GM21737 (cell line): ENCODE results near the gene C2CD4A.

Source experiments
- ATAC-seq: cut with Tn5 transposase; IDR thresholded peaks from one replicate; pipeline ENCODE4 v1.9.1; 2021; ENCODE audit warnings: mild to moderate bottlenecking, moderate library complexity; ENCODE audit not compliant: unreplicated experiment

Gene C2CD4A

GRCh38 chr15:62099094-62099601 is 32.4 kb downstream of the C2CD4A start:
- ATAC-seq = no peak

DNA sequence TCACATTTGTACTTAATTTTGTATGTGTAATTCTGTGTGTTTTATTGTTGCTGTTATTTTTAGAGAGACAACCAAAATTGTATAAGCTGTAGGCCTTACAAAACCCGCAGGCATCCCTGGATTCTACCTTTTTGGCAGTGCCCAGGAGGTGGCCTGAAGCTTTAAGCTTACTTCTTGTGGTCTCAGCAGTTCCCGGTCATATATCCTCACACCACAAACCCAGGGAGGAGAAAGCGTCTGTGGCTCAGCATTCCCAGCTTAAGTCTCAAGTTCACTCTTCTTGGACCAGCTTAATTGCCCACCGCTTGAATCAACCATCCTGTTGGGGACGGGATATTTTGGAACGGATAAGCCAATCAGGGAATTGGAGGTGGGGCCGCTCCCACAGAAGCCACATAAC is 36.7 kb downstream of the C2CD4A start:
- ATAC-seq = no peak

- no peak for ATAC-seq
Observed at GRCh38 chr15:62104401-62104800, 37.6 kb downstream of the C2CD4A start.

DNA sequence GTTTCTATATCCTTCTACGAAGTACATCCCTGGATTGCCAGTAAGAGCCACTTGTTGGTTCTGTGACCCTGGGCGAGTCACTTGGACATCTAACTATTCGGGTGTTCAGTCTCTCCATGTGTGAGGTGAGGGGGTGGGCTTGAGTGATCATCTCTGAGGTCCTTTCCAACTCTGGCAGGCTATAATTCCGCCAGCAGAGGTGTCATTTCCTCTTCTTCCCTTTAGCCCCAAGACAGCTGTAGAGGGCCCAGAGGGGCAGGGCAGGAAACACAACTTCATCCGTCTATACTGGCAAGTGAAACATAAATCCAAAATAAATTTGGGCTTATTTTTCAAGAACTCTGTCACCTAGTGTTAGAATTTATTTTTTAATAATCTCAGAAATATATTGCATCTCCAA is 38.1 kb downstream of the C2CD4A start:
- no peak for ATAC-seq

- no peak for ATAC-seq
Observed at GRCh38 chr15:62105266-62105665, 38.5 kb downstream of the C2CD4A start.

DNA sequence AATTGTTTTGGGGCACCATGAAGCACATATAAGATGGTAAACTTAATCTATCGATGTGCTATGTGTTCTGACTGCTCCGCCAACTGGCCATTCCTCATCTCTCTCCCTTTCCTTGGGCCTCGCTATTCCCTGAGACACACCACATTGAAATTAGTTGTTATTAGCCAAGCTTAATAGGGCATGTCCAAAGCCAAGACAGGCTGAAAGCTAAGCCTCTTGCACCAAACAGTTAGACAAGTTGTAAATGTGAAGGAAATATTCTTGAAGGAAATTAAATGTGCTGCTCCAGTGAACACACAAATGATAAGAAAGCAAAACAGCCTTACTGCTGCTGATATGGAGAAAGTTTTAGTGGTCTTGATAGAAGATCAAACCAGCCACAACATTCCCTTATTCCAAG is 39.3 kb downstream of the C2CD4A start:
- no peak for ATAC-seq

DNA sequence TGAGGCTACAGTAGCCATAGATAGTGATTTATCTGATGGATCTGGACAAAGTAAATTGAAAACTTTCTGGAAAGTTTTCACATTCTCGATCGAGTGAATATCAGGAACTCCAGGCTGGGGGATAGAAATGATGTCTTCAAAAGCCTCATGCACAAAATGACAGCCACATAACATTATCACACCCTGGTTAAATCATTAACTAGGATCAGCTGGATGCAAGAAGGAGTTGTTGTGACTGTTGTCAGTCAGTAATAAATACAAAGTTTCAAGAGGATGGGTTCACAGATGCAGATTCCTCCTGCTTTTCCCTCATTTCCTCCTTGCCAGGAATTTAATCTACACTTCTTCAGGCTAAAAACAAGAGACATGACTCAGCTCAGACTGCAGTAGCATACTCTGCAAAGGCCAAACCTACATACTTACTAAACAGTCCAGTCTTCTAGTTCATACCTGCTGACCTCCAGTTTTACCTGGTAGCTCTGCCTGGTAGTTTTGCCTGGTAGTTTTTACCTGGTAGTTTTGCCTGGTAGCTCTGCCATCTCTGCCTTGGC is 40.9 kb downstream of the C2CD4A start:
- no peak for ATAC-seq

GRCh38 chr15:62108411-62108810 is 41.6 kb downstream of the C2CD4A start:
- no peak for ATAC-seq

DNA sequence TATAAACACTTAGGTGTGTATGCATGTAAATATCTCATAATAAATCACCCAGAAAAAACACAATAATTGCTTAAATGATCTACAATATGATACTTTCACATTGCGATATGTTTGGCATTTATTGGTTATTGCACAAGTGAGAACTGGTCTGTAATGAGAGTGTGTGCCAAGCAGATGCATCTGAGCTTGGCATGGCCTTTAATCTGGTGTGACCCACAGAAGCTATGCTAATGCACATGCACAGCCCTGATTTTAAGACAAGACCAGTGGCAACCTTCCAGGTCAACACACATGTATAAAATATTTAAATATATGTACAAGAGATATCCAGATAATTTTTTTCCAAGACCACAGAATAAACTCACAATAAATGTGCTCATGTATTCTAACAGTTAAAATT is 42.7 kb downstream of the C2CD4A start:
- no peak for ATAC-seq

DNA sequence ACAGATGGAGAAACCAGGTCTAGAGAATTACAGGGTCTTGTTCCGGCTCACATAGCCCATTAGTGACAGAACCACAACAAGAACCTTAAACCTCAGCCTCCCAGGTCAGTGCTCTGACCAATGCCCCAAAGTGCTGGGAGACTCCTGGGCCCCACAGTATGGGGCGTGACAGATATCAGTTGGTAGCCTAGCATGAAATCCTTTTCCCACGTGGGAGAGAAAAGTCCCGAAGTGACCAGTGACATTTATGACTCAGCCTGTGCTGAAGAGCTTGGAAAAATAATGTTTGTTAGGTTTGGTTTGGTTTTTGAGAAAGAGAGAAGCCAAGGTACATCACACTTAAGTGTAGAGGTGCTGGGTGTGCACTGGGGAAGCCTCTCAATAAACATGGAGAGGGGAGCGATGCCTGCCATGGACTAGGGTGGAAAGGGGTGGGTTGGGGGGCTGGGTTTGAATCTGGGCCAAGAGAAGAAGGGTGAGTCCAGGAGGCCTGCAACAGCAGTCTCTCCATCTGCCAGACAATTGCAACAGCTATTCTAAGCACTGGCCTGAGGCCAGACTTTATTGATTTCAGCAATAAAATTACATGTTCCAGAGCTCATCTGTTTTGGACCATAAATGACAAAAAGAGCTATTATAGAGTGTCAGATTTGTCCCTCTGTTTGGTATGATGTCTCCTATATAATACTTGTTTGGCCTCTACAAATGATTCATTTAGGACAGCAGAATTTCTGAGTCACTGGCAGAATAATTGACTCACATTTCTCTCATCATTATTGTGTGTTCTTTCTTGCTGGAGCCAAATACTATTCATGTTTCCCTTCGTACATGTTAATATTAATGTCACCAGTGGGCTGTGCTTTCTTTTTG is 43.4 kb downstream of the C2CD4A start:
- no peak for ATAC-seq

DNA sequence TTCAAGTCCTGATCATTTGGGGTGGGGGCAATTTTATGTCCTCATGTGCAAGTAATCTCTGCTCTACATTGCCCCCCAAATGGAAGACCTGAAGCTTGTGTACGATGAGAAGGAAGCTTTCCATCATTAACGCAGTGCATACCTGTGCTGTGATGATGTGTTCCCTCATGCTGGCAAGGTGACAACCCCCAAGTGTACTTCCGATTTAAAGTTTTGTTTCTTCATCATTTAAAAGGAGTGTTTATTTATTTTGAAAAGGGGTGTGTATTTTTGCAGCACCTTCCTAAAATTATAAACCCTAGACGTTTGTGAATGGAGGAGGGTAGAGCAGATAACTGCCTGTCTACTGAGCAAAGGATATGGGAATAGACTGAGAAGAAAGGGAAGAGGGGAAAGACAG is 45.3 kb downstream of the C2CD4A start:
- no peak for ATAC-seq

DNA sequence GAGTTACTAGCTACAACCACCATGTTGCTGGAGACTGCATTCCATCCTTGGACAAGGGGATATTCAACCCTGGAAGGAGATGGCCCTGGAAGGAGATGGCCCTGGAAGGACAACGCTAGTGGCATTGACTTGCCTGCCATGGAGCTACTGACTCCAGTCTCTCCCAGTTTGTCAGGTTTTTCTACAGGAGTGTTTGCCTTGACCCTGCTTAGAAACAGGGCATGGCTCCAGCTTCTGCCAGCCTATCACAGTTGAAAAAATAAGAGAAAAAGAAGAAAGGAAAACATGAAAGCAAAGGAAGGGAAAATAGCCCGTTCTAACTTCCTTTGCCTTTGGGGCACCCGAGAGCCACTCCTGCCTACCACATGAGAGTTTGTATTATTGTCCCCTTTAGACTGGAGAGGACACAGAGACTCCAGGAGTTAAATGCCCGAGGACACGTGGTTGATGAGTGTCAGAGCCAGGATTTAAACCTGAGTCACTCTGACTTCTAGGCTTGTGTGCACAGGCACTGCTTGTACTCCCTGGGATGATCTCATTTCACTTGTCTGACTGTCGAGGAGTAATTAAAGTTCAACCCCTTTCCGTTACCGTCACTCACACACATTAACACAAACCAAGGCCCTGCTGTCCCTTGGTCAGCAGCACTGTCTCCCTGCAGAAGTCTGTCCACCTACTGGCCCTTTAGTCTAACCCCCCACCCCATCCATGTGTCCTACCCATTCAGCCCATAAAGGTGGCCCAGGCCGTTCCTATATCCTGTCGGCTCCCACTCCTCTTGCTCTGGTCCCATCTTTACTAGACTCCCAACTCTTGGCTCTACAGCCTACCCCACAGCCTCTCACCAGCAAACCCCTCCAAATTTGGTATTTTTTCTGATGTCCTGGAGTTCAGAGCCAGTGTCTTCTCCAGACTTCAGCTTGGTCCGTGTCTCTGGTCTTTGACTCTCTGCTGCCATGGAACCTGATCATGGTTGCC is 46.1 kb downstream of the C2CD4A start:
- no peak for ATAC-seq

- ATAC-seq = no peak
Observed at GRCh38 chr15:62115847-62116246, 49.1 kb downstream of the C2CD4A start.

GRCh38 chr15:62118520-62119226 is 51.9 kb downstream of the C2CD4A start:
- no peak for ATAC-seq

GRCh38 chr15:62119227-62119864 is 52.6 kb downstream of the C2CD4A start:
- no peak for ATAC-seq

- ATAC-seq = no peak
Observed at GRCh38 chr15:62119874-62120273, 53.1 kb downstream of the C2CD4A start.
